ENCODE results near the gene PREX1.

DNA sequence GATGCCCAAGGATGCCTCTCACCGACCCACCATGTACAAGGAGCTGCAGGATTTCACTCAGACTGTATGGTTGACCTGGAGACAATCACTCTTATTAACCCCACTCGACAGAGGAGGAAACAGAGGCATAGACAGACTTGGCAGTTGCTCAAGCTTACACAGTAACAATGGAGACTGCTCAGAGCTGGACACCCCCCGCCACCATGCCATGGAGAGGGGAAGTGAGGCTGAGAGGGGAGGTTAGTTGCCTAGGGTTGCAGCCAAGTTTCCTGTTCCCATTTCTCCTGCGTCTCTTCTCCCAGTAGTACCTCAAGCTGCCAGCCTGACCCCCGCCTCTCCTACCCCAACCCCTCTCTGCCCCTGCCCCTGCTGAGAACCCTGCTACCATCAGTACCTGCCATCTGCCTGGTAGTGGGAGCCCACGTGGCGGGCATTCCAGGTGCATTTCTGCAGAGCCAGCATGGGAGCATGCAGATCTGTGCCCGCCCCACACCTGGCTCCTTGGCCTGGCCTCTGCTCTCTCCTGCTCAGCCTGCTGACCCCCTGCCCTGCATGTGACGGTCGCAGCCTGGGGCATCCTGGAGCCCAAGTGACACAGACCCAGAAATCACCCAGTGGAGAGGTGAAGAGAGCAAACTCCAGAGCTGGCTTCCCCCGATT lies 157.7 kb downstream of the PREX1 start:
- TF ChIP-seq, protein P1, sequence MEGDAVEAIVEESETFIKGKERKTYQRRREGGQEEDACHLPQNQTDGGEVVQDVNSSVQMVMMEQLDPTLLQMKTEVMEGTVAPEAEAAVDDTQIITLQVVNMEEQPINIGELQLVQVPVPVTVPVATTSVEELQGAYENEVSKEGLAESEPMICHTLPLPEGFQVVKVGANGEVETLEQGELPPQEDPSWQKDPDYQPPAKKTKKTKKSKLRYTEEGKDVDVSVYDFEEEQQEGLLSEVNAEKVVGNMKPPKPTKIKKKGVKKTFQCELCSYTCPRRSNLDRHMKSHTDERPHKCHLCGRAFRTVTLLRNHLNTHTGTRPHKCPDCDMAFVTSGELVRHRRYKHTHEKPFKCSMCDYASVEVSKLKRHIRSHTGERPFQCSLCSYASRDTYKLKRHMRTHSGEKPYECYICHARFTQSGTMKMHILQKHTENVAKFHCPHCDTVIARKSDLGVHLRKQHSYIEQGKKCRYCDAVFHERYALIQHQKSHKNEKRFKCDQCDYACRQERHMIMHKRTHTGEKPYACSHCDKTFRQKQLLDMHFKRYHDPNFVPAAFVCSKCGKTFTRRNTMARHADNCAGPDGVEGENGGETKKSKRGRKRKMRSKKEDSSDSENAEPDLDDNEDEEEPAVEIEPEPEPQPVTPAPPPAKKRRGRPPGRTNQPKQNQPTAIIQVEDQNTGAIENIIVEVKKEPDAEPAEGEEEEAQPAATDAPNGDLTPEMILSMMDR (conservative IDR thresholded peaks at IDR 0.05; ENCODE audit: low read depth, low read length) = no peak
- TF ChIP-seq RAD21 (IDR thresholded peaks at IDR 0.05; ENCODE audit: low read length) (no peak), MAFK (IDR thresholded peaks at IDR 0.05; ENCODE audit: low read depth, low read length) (no peak), SMC3 (IDR thresholded peaks at IDR 0.05; ENCODE audit: low read depth, low read length) (no peak), RCOR1 (IDR thresholded peaks at IDR 0.05; ENCODE audit: insufficient replicate concordance, low read length) (no peak), POLR2A (IDR thresholded peaks at IDR 0.05; ENCODE audit: low read depth, low read length) (no peak), RFX5 (IDR thresholded peaks at IDR 0.05; ENCODE audit: low read depth, low read length) (no peak)
- TF ChIP-seq, protein P2, sequence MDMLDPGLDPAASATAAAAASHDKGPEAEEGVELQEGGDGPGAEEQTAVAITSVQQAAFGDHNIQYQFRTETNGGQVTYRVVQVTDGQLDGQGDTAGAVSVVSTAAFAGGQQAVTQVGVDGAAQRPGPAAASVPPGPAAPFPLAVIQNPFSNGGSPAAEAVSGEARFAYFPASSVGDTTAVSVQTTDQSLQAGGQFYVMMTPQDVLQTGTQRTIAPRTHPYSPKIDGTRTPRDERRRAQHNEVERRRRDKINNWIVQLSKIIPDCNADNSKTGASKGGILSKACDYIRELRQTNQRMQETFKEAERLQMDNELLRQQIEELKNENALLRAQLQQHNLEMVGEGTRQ (IDR thresholded peaks at IDR 0.05; ENCODE audit: low read depth, low read length) = no peak
